Kidney epithelial cell (primary cell): Measurements from ENCODE around the gene MARK3. TPM values are rescaled to one million over a fixed set of nuclear protein-coding genes. Genes with fewer than 3 reads are reported as not detected.
"Not testable (repeated sequence)": the region's sequence is repeated elsewhere in the genome, so short reads cannot be mapped to it uniquely, and the experiment has no call there.

Experiments
- DNase-seq: peaks from one replicate; pipeline ENCODE4 v3.0.0-alpha.2; 2010; ENCODE audit warnings: low read depth
- H3K27me3 ChIP-seq: 2 replicates; pipeline ENCODE4 v1.6.0; 2011; ENCODE audit warnings: low read length; ENCODE audit not compliant: control insufficient read depth, insufficient read depth
- H3K36me3 ChIP-seq: 2 replicates; pipeline ENCODE4 v1.5.1; 2011; ENCODE audit warnings: low read length; ENCODE audit not compliant: control insufficient read depth, insufficient read depth
- H3K4me3 ChIP-seq: 2 replicates; pipeline ENCODE4 v1.5.1; 2011; ENCODE audit warnings: low read depth, mild to moderate bottlenecking, control low read depth, low read length
- total RNA-seq: library from RNA; depleted of rRNA; stranded (reverse); fragments of >200 nt; gene quantifications from 2 replicates; pipeline ENCODE4 v1.2.3, GENCODE V29; 2015
- TF ChIP-seq, protein P1 (sequence below): IDR thresholded peaks from 2 replicates; pipeline ENCODE4 v1.5.1; 2011; ENCODE audit warnings: mild to moderate bottlenecking, moderate library complexity, low read length, control low read depth, inconsistent platforms; ENCODE audit not compliant: insufficient read depth, poor library complexity, severe bottlenecking

Gene MARK3
- total RNA-seq, 1 donor from 2014 or later: 74.1 TPM

DNA sequence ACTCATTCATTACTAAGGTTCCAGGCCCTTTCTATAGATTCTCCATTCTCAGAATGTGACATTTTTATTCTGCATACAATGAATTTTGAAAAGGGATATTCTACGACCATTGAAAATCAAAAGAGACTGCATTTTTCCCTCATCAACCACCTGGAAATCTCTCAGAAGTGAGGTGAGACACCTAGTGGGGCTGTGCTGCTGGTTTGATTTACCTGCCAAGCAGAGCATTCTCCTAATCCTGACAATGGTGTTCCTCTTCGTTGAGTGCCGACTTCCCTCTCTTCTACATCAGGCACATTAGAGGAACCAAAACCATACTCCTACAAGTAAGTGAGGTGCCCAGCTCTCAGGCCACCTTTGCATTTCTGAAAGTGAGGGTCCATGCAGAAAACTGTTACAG lies 122.5 kb downstream of the MARK3 start:
- TF ChIP-seq, protein P1, sequence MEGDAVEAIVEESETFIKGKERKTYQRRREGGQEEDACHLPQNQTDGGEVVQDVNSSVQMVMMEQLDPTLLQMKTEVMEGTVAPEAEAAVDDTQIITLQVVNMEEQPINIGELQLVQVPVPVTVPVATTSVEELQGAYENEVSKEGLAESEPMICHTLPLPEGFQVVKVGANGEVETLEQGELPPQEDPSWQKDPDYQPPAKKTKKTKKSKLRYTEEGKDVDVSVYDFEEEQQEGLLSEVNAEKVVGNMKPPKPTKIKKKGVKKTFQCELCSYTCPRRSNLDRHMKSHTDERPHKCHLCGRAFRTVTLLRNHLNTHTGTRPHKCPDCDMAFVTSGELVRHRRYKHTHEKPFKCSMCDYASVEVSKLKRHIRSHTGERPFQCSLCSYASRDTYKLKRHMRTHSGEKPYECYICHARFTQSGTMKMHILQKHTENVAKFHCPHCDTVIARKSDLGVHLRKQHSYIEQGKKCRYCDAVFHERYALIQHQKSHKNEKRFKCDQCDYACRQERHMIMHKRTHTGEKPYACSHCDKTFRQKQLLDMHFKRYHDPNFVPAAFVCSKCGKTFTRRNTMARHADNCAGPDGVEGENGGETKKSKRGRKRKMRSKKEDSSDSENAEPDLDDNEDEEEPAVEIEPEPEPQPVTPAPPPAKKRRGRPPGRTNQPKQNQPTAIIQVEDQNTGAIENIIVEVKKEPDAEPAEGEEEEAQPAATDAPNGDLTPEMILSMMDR: no peak
- H3K36me3 ChIP-seq: peaks cover 3% of the 10 kb centered on the region
- no peaks in the 10 kb centered on the region for H3K27me3 ChIP-seq
- no peak for DNase-seq
- H3K4me3 ChIP-seq: no peak overlapping the region

GRCh38 chr14:103508521-103509329 lies 123.5 kb downstream of the MARK3 start:
- Histone ChIP-seq H3K27me3 (no peaks in the 10 kb centered on the region), H3K4me3 (no peak overlapping the region)

GRCh38 chr14:103509864-103510723 lies 124.9 kb downstream of the MARK3 start:
- H3K4me3 ChIP-seq: no peak overlapping the region
- TF ChIP-seq, protein P1: no peak
- H3K36me3 ChIP-seq: peaks cover under 1% of the 10 kb centered on the region
- DNase-seq: no peak
- H3K27me3 ChIP-seq: no peaks in the 10 kb centered on the region

More at GRCh38 chr14:103508521-103509329, 123.5 kb downstream of the MARK3 start:
- TF ChIP-seq, protein P1: no peak
- DNase-seq: no peak
- H3K36me3 ChIP-seq: peaks cover 3% of the 10 kb centered on the region

DNA sequence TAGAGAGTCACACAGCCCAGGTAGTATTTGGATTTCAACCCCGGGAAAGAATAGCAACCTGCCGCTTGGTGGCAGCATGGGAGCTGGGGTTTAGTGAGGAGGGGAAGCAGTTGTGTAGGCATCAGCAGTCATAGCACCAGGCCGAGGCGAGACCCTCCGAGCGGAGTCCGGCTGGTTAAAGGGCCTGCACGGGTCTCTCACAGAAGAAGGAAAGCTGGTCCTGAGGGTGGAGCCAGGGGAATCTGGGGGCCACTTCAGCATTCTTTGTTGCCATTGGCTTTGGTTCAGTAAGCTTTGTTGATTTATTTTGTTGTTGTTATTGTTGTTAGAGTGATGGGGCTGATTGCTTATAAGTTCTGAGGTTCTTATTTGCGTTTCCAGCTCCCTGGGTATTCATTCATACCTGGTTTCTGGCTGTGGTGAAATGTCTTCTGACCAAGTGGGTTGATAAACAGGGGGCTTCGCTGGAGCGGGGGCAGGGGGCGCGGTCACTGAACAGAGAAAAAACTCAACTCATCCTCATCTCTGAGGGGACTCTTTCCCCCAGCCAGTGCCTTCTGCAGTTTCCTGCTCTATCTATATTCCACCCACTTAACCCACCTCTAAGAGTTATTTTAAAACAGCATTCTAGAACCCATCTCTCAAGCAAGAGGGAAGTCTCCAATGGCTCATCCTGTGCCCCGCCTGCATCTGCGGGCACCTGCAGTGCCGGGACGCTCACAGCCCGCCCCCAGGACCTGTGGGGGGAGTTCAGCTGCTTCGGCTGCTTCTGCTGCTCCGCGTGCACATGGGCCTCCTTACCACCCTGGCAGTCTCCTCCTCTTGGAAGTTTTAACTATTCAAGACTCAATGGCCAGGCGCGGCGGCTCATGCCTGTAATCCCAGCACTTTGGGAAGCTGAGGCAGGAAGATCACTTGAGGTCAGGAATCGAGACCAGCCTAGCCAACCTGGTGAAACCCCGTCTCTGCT lies 125.8 kb downstream of the MARK3 start:
- Histone ChIP-seq H3K27me3 (no peaks in the 10 kb centered on the region), H3K4me3 (no peak overlapping the region), H3K36me3 (no peaks in the 10 kb centered on the region)
- TF ChIP-seq, protein P1: no peak
- no peak for DNase-seq

- not testable (repeated sequence) for DNase-seq, H3K27me3 ChIP-seq, H3K36me3 ChIP-seq, H3K4me3 ChIP-seq
Measured at GRCh38 chr14:103512180-103512579, 127.0 kb downstream of the MARK3 start.
